WTC11 (cell line): Measurements from ENCODE around the gene ITGA3.

Experiments
- CBFB ChIP-seq: sonication (generic); formaldehyde crosslinking; IDR thresholded peaks from 2 replicates; pipeline ENCODE4 v1.8.1; 2022; ENCODE audit warnings: mild to moderate bottlenecking, low read depth, missing genetic modification reagents
- CTCF ChIP-seq: fragments of 200-600 bp; IDR thresholded peaks from 2 replicates; pipeline ENCODE4 v1.8.0; 2022; ENCODE audit warnings: antibody characterized with exemption
- ETV6 ChIP-seq: sonication (generic); formaldehyde crosslinking; IDR thresholded peaks from 2 replicates; pipeline ENCODE4 v1.8.1; 2022; ENCODE audit warnings: mild to moderate bottlenecking, missing genetic modification reagents
- TEAD4 ChIP-seq: sonication (generic); formaldehyde crosslinking; IDR thresholded peaks from 2 replicates; pipeline ENCODE4 v1.8.0; 2022; ENCODE audit warnings: mild to moderate bottlenecking, missing genetic modification reagents
- ZNF423 ChIP-seq: fragments of 250-450 bp; sonication (Bioruptor Pico); IDR thresholded peaks from 2 replicates; pipeline ENCODE4 v2.1.2; 2022; ENCODE audit warnings: mild to moderate bottlenecking, moderate library complexity

GRCh38 chr17:50101346-50102163 is 45.6 kb downstream of the ITGA3 start:
- TF ChIP-seq CTCF (no peak), TEAD4 (CRISPR knock-in tag) (no peak), ETV6 (CRISPR knock-in tag) (no peak), CBFB (CRISPR knock-in tag) (no peak), ZNF423 (CRISPR knock-in tag) (no peak)
